GM23338 (cell line): ENCODE measurements around the gene CLK3.

ENCODE experiments used
- CREB1 ChIP-seq: fragments of 250-450 bp; sonication (Bioruptor Pico); IDR thresholded peaks from 2 replicates; pipeline ENCODE4 v1.5.0; 2020; ENCODE audit warnings: low read depth, mild to moderate bottlenecking, moderate library complexity
- CTCF ChIP-seq, 2 experiments: fragments of 200-600 bp in 1 of 2; sonication (generic) in 1 of 2; conservative IDR thresholded peaks; 2 replicates each; pipeline versions ENCODE4 v1.5.1 to v1.6.1; 2016 to 2017; ENCODE audit warnings: antibody characterized with exemption in 2 of 2, low read depth in 2 of 2, mild to moderate bottlenecking in 2 of 2, moderate library complexity in 1 of 2
- EZH2 ChIP-seq: fragments of 200-600 bp; sonication (generic); IDR thresholded peaks from one replicate; pipeline ENCODE4 v1.8.0; 2017; ENCODE audit warnings: antibody characterized with exemption, mild to moderate bottlenecking, low read depth; ENCODE audit not compliant: unreplicated experiment
- EZH2phosphoT487 ChIP-seq: fragments of 200-600 bp; sonication (generic); IDR thresholded peaks from one replicate; pipeline ENCODE4 v1.8.1; 2018; ENCODE audit warnings: antibody characterized with exemption; ENCODE audit not compliant: unreplicated experiment
- JUNB ChIP-seq: IDR thresholded peaks from one replicate; pipeline ENCODE4 v1.6.1; 2016; ENCODE audit warnings: antibody characterized with exemption; ENCODE audit not compliant: unreplicated experiment
- NANOG ChIP-seq: IDR thresholded peaks from 2 replicates; pipeline ENCODE4 v1.6.1; 2016; ENCODE audit warnings: antibody characterized with exemption, borderline replicate concordance
- POLR2AphosphoS5 ChIP-seq: IDR thresholded peaks from 2 replicates; pipeline ENCODE4 v1.6.1; 2016; ENCODE audit warnings: antibody characterized with exemption, low read depth
- REST ChIP-seq: IDR thresholded peaks from one replicate; pipeline ENCODE4 v1.6.1; 2018; ENCODE audit warnings: antibody characterized with exemption; ENCODE audit not compliant: unreplicated experiment
- STAT1 ChIP-seq: IDR thresholded peaks from one replicate; pipeline ENCODE4 v1.6.1; 2016; ENCODE audit warnings: antibody characterized with exemption; ENCODE audit not compliant: unreplicated experiment
- ZNF114 ChIP-seq: fragments of 250-450 bp; sonication (Bioruptor Pico); IDR thresholded peaks from 2 replicates; pipeline ENCODE4 v1.5.0; 2020; ENCODE audit warnings: mild to moderate bottlenecking, moderate library complexity
- ZNF331 ChIP-seq: fragments of 250-450 bp; sonication (Bioruptor Pico); IDR thresholded peaks from 2 replicates; pipeline ENCODE4 v1.5.0; 2020; ENCODE audit warnings: low read depth, mild to moderate bottlenecking, moderate library complexity
- ZNF462 ChIP-seq: fragments of 250-450 bp; sonication (Bioruptor Pico); IDR thresholded peaks from 2 replicates; pipeline ENCODE4 v1.5.0; 2020; ENCODE audit warnings: mild to moderate bottlenecking, moderate library complexity
- TF ChIP-seq, protein P1 (sequence below): IDR thresholded peaks from 2 replicates; pipeline ENCODE4 v1.6.1; 2016; ENCODE audit warnings: antibody characterized with exemption

DNA sequence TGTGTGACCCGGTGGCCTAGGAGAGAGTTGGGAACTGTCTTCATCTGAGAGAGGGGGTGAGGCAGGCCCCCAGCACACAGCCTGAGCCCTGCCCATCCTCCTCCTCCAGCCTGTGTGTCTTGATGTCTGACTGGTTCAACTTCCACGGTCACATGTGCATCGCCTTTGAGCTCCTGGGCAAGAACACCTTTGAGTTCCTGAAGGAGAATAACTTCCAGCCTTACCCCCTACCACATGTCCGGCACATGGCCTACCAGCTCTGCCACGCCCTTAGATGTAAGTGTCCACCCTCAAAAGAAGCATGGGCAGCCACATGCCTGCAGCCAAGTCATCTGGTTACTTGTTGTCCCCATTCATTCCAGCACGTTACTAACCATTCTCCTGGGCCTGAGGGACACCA, 10.1 kb downstream of the CLK3 start:
- TF ChIP-seq CTCF (conservative IDR thresholded peaks at IDR 0.05; ENCODE audit: low read depth in 2 of 2) (no peak), POLR2AphosphoS5 (no peak), EZH2 (no peak), JUNB (no peak), STAT1 (no peak), REST (no peak), EZH2phosphoT487 (no peak), CREB1 (CRISPR knock-in tag) (no peak), ZNF331 (no peak), ZNF462 (no peak), NANOG (no peak), ZNF114 (CRISPR knock-in tag) (no peak)
- TF ChIP-seq, protein P1, sequence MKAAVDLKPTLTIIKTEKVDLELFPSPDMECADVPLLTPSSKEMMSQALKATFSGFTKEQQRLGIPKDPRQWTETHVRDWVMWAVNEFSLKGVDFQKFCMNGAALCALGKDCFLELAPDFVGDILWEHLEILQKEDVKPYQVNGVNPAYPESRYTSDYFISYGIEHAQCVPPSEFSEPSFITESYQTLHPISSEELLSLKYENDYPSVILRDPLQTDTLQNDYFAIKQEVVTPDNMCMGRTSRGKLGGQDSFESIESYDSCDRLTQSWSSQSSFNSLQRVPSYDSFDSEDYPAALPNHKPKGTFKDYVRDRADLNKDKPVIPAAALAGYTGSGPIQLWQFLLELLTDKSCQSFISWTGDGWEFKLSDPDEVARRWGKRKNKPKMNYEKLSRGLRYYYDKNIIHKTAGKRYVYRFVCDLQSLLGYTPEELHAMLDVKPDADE: no peak
